ENCODE data around the gene SH2B3.

SH2B3 gene

GRCh38 chr12:111406474-111407376 is 1.0 kb downstream of the SH2B3 start:
- TF ChIP-seq CTCF (conservative IDR thresholded peaks at IDR 0.05; ENCODE audit: control insufficient read depth, insufficient read depth, low read depth, low read length) = no peak
- DNase-seq (ENCODE audit: low read depth) = no peak
- H3K4me3 ChIP-seq (ENCODE audit: control insufficient read depth, low read depth, low read length) = peak overlapping the region; percentile 84

- no peak for TF ChIP-seq CTCF (conservative IDR thresholded peaks at IDR 0.05; ENCODE audit: control insufficient read depth, insufficient read depth, low read depth, low read length)
- no peak for DNase-seq (ENCODE audit: low read depth)
- H3K4me3 ChIP-seq (ENCODE audit: control insufficient read depth, low read depth, low read length) = peak overlapping the region; percentile 84
Measured at GRCh38 chr12:111407377-111408115, 1.8 kb downstream of the SH2B3 start.

GRCh38 chr12:111408116-111408440 is 2.4 kb downstream of the SH2B3 start:
- no peak for TF ChIP-seq CTCF (conservative IDR thresholded peaks at IDR 0.05; ENCODE audit: control insufficient read depth, insufficient read depth, low read depth, low read length)
- H3K4me3 ChIP-seq (ENCODE audit: control insufficient read depth, low read depth, low read length) = peak overlapping the region; percentile 84
- no peak for DNase-seq (ENCODE audit: low read depth)

GRCh38 chr12:111408686-111409402 is 3.1 kb downstream of the SH2B3 start:
- DNase-seq (ENCODE audit: low read depth) = no peak
- H3K4me3 ChIP-seq (ENCODE audit: control insufficient read depth, low read depth, low read length) = peak overlapping the region; percentile 28
- no peak for TF ChIP-seq CTCF (conservative IDR thresholded peaks at IDR 0.05; ENCODE audit: control insufficient read depth, insufficient read depth, low read depth, low read length)

- TF ChIP-seq CTCF (conservative IDR thresholded peaks at IDR 0.05; ENCODE audit: control insufficient read depth, insufficient read depth, low read depth, low read length) = no peak
Measured at GRCh38 chr12:111409403-111409779, 3.7 kb downstream of the SH2B3 start.

GRCh38 chr12:111409780-111410430 is 4.2 kb downstream of the SH2B3 start:
- peak; percentile 79 for DNase-seq (ENCODE audit: low read depth)
- no peak for TF ChIP-seq CTCF (conservative IDR thresholded peaks at IDR 0.05; ENCODE audit: control insufficient read depth, insufficient read depth, low read depth, low read length)
- peak overlapping the region; percentile 19 for H3K4me3 ChIP-seq (ENCODE audit: control insufficient read depth, low read depth, low read length)

More at GRCh38 chr12:111409403-111409779, 3.7 kb downstream of the SH2B3 start:
- peak overlapping the region; percentile 28 for H3K4me3 ChIP-seq (ENCODE audit: control insufficient read depth, low read depth, low read length)
- DNase-seq (ENCODE audit: low read depth) = peak; percentile 46
